HEK293T (cell line): ENCODE data around the gene DPH6.

ENCODE experiments used
- CTCF ChIA-PET: fragments of 350-600 bp; formaldehyde crosslinking; extraction: SDS; loops from one replicate; lab custom pipeline; 2021; ENCODE audit warnings: antibody characterized with exemption, inconsistent platforms; lab: Yijun Ruan, JAX
- POLR2A ChIA-PET: fragments of 350-600 bp; formaldehyde crosslinking; extraction: SDS; loops from one replicate; lab custom pipeline; 2020; ENCODE audit warnings: antibody characterized with exemption, inconsistent platforms; lab: Yijun Ruan, JAX
- DNase-seq: peaks from one replicate; pipeline ENCODE4 v3.0.0; 2012; ENCODE audit warnings: mixed read lengths; ENCODE audit errors: extremely low spot score
- ARNT ChIP-seq: fragments of 450-650 bp; IDR thresholded peaks from 2 replicates; pipeline ENCODE4 v1.6.1; 2017; ENCODE audit warnings: mild to moderate bottlenecking
- BHLHE40 ChIP-seq: fragments of 450-650 bp; IDR thresholded peaks from 2 replicates; pipeline ENCODE4 v1.6.1; 2016; ENCODE audit warnings: mild to moderate bottlenecking, moderate library complexity, borderline replicate concordance
- CTBP1 ChIP-seq: fragments of 450-650 bp; IDR thresholded peaks from 2 replicates; pipeline ENCODE4 v1.6.1; 2016; ENCODE audit warnings: borderline replicate concordance
- ELF4 ChIP-seq: fragments of 450-650 bp; IDR thresholded peaks from 2 replicates; pipeline ENCODE4 v1.6.1; 2017; ENCODE audit warnings: antibody characterized with exemption
- FOXA1 ChIP-seq: fragments of 450-650 bp; IDR thresholded peaks from 2 replicates; pipeline ENCODE4 v1.6.1; 2016; ENCODE audit warnings: mild to moderate bottlenecking
- FOXK2 ChIP-seq: fragments of 450-650 bp; IDR thresholded peaks from 2 replicates; pipeline ENCODE4 v1.6.1; 2016; ENCODE audit warnings: mild to moderate bottlenecking
- FOXM1 ChIP-seq: fragments of 450-650 bp; IDR thresholded peaks from 2 replicates; pipeline ENCODE4 v1.6.1; 2017; ENCODE audit warnings: mild to moderate bottlenecking, borderline replicate concordance
- HDGF ChIP-seq: fragments of 450-650 bp; IDR thresholded peaks from 2 replicates; pipeline ENCODE4 v1.6.1; 2017; ENCODE audit warnings: antibody characterized with exemption, borderline replicate concordance
- L3MBTL2 ChIP-seq: fragments of 450-650 bp; conservative IDR thresholded peaks from 2 replicates; pipeline ENCODE4 v1.6.1; 2016; ENCODE audit warnings: mild to moderate bottlenecking
- LEF1 ChIP-seq: fragments of 450-650 bp; IDR thresholded peaks from 2 replicates; pipeline ENCODE4 v1.6.1; 2017; ENCODE audit warnings: mild to moderate bottlenecking, borderline replicate concordance
- NFRKB ChIP-seq: fragments of 450-650 bp; IDR thresholded peaks from 2 replicates; pipeline ENCODE4 v1.6.1; 2016; ENCODE audit warnings: mild to moderate bottlenecking, moderate library complexity
- PKNOX1 ChIP-seq: fragments of 450-650 bp; IDR thresholded peaks from 2 replicates; pipeline ENCODE4 v1.6.1; 2016
- SP1 ChIP-seq: fragments of 450-650 bp; IDR thresholded peaks from 2 replicates; pipeline ENCODE4 v1.6.1; 2017
- SUZ12 ChIP-seq: fragments of 450-650 bp; IDR thresholded peaks from 2 replicates; pipeline ENCODE4 v1.6.1; 2016; ENCODE audit warnings: mild to moderate bottlenecking
- TARDBP ChIP-seq: fragments of 450-650 bp; IDR thresholded peaks from 2 replicates; pipeline ENCODE4 v1.6.1; 2016
- ZNF384 ChIP-seq: fragments of 450-650 bp; IDR thresholded peaks from 2 replicates; pipeline ENCODE4 v1.6.1; 2016

Gene DPH6

DNA sequence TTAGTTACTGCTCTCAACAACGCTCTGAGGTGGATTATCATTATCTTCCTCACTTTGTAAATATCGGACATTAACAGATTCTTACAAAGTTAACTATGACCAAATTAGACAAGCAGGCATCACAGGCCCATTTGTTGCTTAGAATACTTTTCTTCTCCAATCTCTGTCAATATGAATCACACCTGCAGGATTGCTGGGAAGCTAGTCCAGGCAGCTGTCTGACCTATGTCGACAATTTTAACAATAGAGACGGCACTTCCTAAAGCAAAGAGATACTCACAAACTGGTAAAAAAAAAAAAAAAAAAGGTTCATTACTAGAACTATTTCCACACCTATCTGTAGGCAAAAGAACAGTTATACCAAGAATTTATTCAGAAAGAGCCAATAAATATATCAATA is 85.3 kb downstream of the DPH6 start:
- CTCF ChIA-PET, result no interaction called here
- POLR2A ChIA-PET, result no interaction called here
- TF ChIP-seq ZNF384, result no peak
- TF ChIP-seq LEF1, result no peak
- no peak for TF ChIP-seq FOXK2
- no peak for TF ChIP-seq BHLHE40
- TF ChIP-seq L3MBTL2, result no peak
- no peak for TF ChIP-seq NFRKB
- TF ChIP-seq FOXM1, result no peak
- no peak for TF ChIP-seq ARNT
- no peak for TF ChIP-seq ELF4
- TF ChIP-seq FOXA1, result no peak
- DNase-seq, result no peak

DNA sequence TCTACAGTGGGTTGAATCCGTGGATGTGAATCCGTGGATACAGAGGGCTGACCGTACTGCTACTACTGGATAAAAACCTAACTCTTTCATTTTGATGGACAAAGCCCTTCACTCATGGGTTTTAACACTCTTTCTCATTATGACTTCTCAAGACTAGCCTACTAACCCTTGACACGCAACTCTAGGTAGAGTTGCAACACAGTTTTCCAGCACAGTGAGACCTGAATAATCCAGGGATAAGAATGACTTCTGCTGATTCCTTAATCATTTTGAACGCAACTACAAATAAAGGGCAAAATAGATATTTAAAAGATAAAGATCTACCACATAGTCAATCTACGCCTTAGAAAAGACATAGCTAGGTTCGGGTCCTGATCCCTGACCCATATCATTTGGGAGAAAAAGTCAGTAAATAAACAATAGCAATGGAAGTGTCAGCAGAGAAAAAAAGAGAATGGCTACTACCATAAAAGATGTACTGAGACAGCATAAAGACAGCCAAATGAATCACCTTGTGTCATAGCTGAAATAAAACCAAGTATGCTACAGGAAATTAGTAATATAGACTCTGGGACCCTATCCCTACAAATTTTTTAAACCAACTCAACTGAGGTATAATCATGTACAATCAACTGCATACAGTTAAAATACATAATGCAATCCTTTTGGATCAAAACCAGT is 87.6 kb downstream of the DPH6 start:
- CTCF ChIA-PET, result no interaction called here
- no peak for DNase-seq
- POLR2A ChIA-PET, result no interaction called here
- TF ChIP-seq SP1, result no peak
- no peak for TF ChIP-seq CTBP1
- TF ChIP-seq FOXM1, result no peak
- TF ChIP-seq PKNOX1, result no peak
- no peak for TF ChIP-seq SUZ12
- no peak for TF ChIP-seq ZNF384
- TF ChIP-seq ARNT, result no peak
- no peak for TF ChIP-seq BHLHE40
- no peak for TF ChIP-seq LEF1
- TF ChIP-seq NFRKB, result no peak
- TF ChIP-seq FOXA1, result no peak
- no peak for TF ChIP-seq HDGF
- TF ChIP-seq L3MBTL2, result no peak
- no peak for TF ChIP-seq ELF4
- TF ChIP-seq TARDBP, result no peak
- no peak for TF ChIP-seq FOXK2

- DNase-seq, result no peak
- ChIA-PET CTCF (no interaction called here), POLR2A (no interaction called here)
- TF ChIP-seq TARDBP, result no peak
- TF ChIP-seq CTBP1, result no peak
- no peak for TF ChIP-seq NFRKB
- no peak for TF ChIP-seq FOXK2
- no peak for TF ChIP-seq SUZ12
- TF ChIP-seq ARNT, result no peak
- no peak for TF ChIP-seq HDGF
- no peak for TF ChIP-seq ZNF384
- TF ChIP-seq L3MBTL2, result no peak
- no peak for TF ChIP-seq BHLHE40
- no peak for TF ChIP-seq LEF1
- TF ChIP-seq ELF4, result no peak
- TF ChIP-seq FOXA1, result no peak
- no peak for TF ChIP-seq SP1
- no peak for TF ChIP-seq PKNOX1
- TF ChIP-seq FOXM1, result no peak
Measured at GRCh38 chr15:35455201-35455600, 90.8 kb downstream of the DPH6 start.

GRCh38 chr15:35450492-35450891 is 95.5 kb downstream of the DPH6 start:
- POLR2A ChIA-PET, result no interaction called here
- no peak for TF ChIP-seq HDGF
- no peak for TF ChIP-seq FOXA1
- no peak for TF ChIP-seq TARDBP
- TF ChIP-seq LEF1, result no peak
- no peak for TF ChIP-seq ELF4
- TF ChIP-seq CTBP1, result no peak
- TF ChIP-seq NFRKB, result no peak
- TF ChIP-seq FOXK2, result no peak
- TF ChIP-seq BHLHE40, result no peak
- no peak for TF ChIP-seq L3MBTL2
- TF ChIP-seq ZNF384, result no peak
- no peak for TF ChIP-seq ARNT
- TF ChIP-seq FOXM1, result no peak
- TF ChIP-seq SUZ12, result no peak
- TF ChIP-seq PKNOX1, result no peak
- CTCF ChIA-PET, result no interaction called here
- no peak for DNase-seq

DNA sequence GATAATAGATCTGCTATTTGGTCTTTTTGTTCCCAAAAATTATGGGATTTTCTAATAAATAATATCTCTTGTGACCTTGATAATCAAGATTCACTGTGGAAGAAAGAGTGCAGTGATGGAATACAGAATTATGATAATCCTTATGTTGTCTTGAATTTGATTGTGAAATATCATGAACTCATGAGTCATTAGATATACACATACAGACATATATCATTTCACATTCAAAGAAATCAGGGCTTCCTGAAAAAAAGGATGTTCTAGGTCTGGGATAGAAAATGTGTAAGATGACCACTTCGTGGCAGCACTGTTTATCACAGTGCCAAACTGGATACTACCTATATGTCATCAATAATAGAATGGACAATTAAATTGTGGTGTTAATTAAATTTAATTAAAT is 97.7 kb downstream of the DPH6 start:
- TF ChIP-seq ARNT (no peak), BHLHE40 (no peak), FOXM1 (no peak), HDGF (no peak), L3MBTL2 (no peak), FOXA1 (no peak), NFRKB (no peak), ELF4 (no peak)
- CTCF ChIA-PET, result no interaction called here
- DNase-seq, result no peak
- POLR2A ChIA-PET, result no interaction called here

- ChIA-PET POLR2A (no interaction called here), CTCF (interaction anchor here (1.9 kb wide), 1 partner anchor 367 kb away, joined by 8 read pairs; no protein-coding TSS in a partner anchor)
- TF ChIP-seq BHLHE40 (no peak), PKNOX1 (no peak), FOXM1 (no peak), ARNT (no peak), CTBP1 (no peak), SUZ12 (no peak), ZNF384 (no peak), SP1 (no peak), LEF1 (no peak), HDGF (no peak), ELF4 (no peak), NFRKB (no peak), L3MBTL2 (no peak), TARDBP (no peak), FOXA1 (no peak)
Measured at GRCh38 chr15:35445891-35446290, 100.1 kb downstream of the DPH6 start.

More at GRCh38 chr15:35445891-35446290, 100.1 kb downstream of the DPH6 start:
- DNase-seq, result no peak
